HG02798 (cell line): ENCODE results near the gene IRF4.

ENCODE experiments used
- ATAC-seq: cut with Tn5 transposase; IDR thresholded peaks from one replicate; pipeline ENCODE4 v1.9.1; 2021; ENCODE audit warnings: mild to moderate bottlenecking; ENCODE audit not compliant: unreplicated experiment, poor library complexity

IRF4 gene

DNA sequence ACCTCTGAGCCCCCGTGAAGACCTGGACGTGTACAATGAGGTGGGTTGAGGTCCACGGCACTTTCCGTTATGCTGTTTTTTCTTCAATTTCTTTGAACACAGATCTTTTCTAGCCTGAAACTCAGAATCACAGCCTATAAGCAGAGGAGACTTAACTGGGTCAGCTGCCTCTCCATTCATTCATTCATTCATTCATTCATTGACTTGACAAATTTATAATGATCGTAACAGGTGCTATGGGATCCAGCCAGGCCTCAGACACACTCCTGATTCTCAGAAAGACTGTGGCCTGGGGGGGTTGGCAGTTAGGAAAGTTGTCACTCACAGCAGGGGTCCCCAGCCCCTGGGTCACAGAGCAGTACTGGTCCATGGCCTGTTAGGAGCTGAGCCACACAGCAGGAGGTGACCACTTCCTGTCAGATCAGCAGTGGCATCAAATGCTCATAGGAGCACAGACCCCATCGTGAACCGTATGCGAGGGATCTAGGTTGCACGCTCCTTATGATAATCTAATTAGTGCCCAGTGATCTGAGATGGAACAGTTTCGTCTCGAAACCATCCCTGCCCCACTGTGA is 38.6 kb upstream of the IRF4 start:
- no peak for ATAC-seq

DNA sequence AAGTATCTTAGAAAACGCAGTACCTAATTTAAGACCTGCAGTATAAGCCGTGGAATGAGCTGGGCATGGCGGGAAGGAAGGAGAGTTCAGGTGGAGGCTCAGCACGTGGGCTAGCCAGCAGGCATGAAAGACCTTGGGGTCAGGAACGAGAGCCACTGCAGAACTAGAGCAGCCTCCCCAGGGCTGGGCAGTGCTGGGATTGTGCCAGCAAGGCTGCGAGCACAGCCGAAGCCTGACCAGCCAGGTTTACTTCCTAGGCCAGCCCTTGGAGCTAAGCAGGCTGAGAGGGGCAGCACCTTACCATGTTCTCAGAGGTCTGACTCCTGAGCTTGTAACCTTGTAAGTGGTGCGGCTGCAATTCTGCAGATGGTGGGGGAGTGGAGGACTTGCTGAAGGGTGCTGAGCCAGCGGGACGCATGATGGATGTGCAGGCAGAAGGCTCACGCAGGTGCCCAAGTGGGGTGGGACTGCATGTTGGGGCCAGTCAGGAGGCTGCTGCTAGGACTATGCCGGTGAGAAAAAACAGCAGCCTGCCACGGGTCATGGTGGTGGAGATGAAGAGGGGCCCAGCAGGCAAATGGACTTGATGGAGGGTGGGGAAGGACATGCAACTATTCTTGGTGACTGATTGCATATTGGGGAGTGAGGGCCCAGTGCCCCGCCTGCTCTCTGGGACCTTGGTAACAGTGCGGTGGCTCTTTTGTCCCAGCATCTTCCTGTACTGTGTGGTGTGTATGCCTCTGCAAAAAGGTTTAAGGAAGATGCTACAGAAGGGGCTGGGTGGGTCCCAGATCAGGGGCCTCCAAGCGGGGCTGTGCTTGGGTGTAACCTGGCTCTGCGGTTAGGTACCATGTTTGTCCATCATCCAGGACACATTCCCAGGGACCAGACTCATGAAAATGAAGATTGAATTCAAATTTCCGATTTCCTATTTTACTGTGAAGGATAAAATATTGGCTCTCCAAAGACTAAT is 37.6 kb upstream of the IRF4 start:
- ATAC-seq = no peak

DNA sequence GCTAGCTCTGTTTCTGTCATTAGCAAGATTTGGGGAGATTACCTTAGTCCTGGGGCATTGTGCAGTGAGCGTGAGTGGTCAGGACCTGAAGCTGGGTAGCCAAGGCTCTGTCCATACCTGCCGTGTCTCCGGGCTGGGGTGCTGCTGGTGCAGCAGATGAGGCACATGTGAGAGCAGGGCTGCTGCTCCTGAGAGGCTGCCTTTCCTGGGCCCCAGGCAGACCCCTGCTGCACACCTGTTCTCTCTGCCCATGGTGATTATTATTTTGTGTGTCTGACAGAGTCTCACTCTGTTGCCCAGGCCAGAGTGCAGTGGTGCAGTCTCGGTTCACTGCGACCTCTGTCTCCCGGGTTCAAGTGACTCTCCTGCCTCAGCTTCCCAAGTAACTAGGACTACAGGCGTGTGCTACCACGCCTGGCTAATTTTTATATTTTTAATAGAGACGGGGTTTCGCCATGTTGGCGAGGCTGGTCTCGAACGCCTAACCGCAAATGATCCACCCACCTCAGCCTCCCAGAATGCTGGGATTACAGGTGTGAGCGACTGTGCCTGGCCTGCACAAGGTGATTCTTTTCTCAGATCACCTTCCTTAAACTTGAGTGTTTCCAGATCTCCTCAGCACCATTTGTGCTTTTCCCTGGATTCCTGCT is 36.8 kb upstream of the IRF4 start:
- no peak for ATAC-seq

DNA sequence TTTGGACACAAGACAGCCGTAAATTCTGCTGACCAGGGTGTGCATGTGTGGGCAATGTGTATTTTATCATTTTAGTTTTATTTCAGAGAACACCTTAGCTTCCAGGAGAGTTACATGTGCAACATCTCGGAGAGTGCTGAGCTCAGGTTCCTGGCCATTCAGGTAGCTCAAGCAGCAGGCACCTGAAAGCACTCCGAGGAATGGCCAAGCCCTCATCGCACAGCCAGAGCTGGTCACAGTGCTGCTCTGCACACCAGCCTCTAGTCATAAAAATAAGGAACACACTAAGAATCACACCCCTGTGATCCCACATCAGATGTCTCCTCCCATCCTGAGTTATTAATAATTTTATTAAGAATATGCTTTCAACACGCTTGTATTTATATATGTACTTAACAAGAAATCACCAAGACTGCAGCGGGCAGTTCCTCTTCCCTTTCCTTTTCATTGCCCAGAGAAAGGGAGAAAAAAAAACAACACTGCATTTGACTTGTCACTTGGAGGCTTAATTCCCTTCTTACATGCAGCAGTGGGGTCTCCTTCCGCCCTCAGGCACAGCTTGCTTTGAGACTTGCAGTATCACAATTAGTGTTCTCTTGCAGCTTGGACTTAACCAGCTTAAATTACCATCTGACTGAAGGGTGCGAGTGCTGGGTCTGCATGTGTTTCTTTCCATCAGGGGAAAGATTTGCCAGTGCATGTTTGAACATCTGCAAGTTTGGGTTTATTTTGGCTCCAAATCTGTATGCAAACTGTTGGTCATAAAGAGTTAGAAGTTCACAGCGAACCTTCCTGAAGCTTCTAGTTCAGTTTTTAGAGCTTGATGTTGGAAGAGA is 36.0 kb upstream of the IRF4 start:
- ATAC-seq = peak; percentile 31

DNA sequence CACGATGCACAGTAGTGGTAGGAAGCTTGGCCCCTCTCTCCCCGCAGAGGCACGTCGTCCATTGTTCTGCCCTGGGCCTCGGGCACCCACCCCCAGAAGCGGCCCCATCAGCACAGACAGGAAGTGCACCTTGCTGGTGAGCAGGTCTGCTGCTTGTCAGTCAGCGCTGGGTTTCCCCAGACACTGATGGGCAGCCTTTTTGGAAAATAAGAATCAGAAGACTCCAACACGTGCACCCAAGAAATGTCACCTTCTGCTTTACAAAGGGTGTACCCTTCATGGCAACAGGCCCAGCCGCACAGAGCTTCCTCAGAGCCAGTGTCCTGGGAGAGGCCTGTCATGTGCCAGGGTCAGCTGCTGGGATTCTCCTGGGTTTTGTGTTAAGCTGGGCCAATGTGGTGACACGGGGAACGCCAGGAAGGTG is 34.7 kb upstream of the IRF4 start:
- peak; percentile 59 for ATAC-seq

DNA sequence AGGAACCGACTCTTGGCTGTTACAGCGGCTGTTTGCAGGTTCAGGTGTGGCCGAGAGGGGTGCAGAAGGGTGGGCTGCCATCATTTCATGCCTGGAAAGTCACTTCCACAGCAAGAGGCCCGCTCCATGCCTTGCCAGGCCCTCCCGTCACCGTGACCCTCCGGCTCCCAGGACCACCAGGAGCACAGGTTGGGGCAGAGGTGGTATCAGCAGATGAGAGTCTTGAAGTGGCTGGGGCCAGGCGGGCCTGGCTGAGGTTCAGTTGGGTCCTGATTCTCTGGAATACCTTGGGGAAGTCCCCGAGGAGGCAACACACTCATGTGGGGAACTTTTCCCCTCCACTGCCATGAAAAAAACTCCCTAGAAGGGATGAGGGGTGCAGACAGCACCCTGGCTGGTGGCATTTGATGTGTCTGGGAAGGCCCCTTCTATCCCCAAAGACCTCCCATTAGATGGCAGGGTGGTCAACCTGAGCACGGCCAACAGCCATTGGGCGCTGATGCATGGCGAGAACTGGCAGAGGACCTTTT is 34.2 kb upstream of the IRF4 start:
- no peak for ATAC-seq

DNA sequence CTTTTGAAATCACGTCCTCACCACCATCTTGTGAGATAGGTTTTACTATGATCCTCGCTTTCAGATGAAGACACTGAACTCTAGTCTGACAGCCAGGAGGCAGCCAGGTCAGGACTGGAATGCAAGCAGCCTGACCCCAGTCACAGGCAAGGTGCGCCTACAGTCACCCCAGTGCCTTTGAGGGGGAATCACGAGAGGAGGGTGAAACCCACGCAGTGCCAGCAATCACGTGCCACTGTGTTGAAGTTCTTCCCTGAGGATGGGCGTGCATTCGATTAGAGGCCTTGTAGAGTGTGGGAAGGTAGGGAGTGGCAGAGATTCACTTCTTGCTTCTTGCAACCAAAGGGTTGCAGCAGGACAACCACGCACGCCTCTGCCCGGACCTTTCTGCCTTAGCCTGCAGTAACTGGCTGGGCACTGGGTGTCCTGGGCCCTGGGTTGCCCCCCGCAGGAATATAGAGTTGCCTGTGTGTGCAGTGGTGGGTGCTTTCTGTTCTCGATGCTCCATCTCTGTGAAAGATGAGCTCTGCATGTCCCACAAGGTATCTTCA is 33.7 kb upstream of the IRF4 start:
- ATAC-seq = no peak

DNA sequence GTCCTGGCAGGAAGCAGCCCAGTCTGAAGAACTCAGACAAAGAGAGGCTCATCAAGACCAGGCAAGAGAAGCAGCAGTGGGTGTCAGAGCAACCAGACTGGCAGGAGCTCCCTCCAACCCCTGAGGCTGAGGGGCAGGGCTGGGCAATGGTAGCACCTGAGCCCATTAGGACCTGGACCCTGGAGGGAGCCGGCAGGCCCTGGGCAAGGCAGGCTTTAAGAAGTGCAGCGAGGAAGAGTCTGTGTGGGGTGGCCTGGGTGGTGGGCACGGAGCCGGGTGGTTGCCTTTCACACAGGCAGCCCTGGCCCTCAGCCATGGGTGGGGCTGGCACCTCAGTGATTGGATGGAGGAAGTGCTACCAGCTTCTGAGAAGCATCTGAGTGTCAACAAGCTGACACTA is 33.1 kb upstream of the IRF4 start:
- ATAC-seq = no peak

DNA sequence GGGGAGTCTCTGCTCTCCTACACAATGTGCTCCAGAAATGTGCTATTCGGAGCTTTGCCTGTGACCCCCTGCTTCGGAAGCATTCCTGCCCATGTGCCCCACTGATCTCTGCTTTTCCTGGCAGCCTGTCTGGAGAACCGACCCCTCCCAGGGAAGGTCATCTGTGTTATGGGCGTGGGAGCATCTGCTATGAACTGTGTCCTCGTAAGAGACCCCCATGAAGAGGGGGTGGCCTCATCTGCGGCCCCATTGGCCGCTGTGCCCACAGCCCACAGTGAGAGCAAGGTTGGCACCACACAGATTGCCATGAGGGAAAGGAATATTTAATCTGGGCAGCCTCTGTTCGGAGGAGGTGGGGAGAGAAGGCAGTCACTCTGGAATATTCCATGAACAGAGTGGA is 32.7 kb upstream of the IRF4 start:
- no peak for ATAC-seq

DNA sequence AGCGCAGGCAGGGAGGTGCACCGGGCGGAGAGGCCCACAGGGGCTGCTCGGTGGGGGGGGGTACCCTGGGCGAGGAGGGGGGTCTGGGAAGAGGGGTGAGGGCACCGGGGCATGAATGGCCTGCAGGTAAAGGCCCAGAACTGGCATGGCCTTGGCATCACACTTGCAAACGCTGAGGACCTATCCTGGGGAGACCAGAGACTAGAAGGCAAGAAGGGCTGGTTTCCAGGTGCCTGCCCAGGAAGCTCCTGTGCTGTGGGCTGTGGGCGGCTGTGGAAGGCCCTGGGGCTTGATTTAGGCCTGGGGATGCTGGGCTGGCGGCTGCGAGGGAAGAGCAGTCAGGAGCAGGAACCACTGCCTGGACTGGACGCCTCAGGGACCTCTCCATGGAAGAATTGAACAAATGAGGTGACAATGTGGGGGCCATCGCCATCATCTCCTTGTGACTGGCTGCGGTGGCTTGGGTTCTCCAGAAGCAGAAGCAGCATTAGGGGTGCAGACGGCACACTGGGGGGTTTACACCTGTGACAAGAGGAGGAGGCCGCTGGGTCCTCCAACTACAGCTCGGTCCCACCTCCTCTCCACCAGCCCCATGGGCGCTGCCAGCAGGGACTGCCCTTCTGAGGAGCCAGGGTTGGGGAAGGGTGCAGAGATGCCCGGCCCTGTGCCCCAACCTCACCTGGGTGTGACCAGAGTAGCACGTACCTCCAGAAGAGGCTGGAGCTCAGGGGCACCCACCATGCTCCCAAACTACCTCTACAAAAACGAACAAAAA is 32.1 kb upstream of the IRF4 start:
- ATAC-seq = no peak

DNA sequence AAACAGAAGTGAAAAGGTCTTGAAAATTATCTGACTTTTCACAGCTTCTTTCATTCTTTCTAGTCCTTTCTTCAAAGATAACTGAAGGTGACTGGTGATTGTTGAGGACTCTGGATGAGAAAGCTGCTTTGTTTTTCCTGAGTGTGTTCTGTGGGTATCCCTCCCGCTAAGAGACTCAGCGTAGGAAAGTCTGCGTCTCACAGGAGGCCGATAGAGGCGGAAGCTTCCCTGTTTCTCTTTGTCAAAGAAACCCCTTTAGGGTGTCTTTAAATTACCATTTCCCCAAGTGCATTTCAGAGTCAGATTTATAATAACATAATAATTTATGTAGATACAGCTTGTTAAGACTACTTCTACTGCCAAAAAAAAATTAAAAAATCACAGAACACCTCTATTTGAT is 31.2 kb upstream of the IRF4 start:
- ATAC-seq = no peak

DNA sequence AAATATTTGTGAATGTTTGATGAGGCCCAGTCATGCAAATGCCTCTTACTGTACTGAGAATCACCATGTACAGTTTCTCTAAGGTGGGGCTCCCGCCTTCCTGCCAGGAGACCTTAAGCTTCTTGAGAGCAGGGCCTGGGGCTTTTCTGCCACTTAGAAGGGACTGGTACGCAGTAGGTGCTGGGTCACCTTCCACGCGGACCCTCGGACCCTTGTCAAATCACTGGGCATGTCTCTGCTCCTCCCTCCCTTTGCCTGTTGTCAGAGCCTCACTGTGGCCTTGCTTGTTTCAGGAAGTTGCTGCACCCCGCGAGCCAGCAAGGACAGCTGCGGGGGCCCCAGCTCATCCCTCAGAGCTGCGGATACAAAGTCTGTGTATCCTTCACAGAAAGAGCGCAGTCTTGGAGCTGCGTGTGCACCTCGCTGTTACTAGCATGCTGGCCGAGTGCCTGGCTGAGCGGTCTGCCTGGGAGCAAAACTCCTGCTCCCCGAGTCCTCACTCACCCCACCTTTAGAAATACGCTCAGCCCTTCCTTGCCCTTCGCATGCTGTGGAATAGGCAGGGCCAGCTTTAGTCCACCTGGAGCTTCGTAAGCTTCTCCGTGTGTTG is 30.7 kb upstream of the IRF4 start:
- ATAC-seq = no peak

DNA sequence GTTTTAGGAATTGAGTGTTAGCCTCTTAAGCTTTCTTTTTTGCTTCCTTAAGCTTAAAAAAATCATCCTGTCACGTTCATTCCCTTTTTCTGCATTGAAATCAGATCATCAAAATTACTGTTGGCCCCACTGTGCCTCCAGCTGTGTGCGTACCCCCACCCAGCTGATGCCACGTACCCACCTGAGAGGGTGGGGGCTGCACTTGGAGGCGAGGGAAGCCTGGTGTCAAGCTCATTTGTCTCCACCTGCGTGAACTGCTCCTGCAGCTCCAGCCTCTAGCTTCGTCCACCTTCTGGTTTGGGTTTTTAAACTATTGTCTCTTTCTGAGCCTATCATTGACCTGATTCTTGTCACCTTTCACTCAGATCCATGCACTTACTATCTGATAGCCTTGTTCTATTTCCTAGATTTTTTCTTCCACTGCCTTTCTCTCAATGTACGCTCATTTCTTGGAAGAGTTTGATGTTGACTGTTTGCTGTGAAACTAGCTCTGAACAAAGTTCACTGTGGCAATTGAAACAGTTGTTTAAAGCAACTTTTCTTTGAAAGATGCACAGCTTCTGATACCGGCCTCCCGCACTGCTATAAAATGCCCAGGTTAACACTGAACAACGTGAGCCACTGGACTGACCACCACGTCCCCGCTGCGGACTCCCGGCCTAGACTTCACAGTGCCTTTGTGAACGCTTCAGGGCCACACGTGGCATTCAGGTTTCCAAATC is 30.0 kb upstream of the IRF4 start:
- ATAC-seq = no peak

DNA sequence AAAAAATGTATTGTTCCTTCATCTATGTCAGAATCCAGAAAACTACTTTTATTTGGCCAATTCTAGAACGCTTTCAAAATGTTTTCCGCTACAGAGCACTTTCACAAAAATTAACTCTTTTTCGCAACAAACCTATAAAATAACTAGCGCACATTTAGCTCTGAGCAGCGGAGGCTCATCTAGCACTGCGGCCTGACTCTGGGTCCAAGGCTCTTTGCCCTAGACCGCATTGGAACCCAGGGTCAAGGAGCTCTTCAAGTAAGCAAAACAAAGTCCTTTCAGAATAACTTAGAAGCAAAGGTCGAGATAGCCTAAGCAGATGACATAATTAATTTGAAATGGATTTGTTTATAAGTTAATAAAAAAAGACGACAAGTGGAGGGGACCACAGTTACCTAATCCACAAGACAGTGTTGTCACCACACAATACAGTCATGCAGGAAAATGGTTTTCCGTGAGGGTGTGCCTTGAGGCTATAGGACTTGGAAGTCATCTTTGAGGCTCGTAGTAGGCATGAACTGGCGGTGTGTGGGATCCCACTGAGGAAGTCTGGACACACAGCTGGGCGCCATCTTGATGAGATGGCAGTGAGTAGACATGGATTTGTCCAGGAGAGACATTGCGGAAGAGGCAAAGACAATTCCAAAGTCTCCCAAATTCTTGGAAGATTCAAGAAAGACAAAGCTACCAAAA is 29.2 kb upstream of the IRF4 start:
- ATAC-seq = no peak

DNA sequence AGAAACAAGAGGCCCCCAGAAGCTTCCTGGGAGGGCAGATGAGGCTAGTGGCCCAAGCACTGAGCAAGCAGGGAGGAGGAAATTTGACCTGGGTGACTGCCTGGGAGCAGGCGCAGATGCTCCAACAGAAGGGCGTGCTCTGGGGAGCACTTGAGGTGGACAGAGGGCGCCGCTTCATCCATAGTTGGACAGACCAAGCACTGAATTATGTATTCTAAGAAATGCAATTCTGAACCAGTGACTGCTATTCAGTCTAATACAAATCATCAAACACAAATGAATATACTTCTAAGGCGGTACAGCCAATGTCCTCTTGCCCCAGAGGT is 28.7 kb upstream of the IRF4 start:
- no peak for ATAC-seq

DNA sequence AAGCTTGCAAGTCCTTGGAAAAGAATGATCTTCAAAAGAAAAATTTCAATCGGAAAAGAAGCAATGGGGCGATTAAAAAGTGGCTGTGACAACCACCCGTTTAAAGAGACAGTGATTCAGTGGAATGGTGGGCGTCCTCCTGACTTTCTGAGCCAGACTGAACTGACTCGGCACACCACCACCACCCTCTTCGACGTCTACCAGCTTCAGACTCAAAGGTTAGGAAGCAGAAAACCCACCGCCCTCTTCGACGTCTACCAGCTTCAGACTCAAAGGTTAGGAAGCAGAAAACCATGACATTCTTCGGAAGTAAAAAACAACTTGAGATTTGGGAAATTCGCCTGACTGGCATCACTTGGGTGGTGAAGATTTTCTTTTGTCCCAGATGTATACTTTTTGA is 28.3 kb upstream of the IRF4 start:
- ATAC-seq = no peak

DNA sequence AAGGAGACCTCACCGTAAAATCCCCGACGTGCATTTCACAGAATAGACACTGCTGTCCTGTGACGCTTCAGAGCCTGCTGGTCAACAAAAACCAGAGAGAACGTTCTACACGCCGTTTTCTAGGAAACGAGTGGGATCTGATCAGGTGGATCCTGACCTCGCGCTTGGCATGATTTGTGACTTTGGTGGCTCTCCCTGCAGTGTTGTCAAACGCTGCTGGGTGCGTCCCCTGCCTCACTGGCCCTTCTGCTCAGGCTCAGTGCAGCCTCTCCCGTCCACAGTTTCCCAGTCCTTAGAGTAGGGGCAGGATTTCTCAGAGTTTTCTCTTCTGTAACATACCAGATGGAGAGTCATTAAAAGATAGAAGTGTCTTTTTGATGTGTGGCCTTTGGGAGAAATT is 27.6 kb upstream of the IRF4 start:
- no peak for ATAC-seq
